NCI-H1048 (cell line): ENCODE data around the gene CEP57L1.
"Not testable (repeated sequence)": the region's sequence is repeated elsewhere in the genome, so short reads cannot be mapped to it uniquely, and the experiment has no call there.

Experiments
- DNase-seq: peaks from one replicate; lab custom pipeline; 2025; lab: John Stamatoyannopoulos, UW

The CEP57L1 gene

DNA sequence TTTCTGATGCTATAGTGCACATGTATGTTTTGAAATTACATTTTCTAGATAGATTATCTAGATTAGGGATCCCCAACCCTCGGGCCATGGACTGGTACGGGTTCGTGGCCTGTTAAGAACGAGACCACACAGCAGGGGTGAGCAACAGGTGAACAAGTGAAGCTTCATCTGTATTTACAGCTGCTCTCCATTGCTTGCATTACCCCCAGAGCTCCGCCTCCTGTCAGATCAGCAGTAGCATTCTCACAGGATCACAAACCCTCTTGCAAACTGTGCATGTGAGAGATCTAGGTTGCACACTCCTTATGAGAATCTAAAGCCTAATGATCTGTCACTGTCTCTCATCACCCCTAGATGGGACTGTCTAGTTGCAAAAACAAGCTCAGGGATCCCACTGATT lies 10.4 kb downstream of the CEP57L1 start:
- no peak for DNase-seq

DNA sequence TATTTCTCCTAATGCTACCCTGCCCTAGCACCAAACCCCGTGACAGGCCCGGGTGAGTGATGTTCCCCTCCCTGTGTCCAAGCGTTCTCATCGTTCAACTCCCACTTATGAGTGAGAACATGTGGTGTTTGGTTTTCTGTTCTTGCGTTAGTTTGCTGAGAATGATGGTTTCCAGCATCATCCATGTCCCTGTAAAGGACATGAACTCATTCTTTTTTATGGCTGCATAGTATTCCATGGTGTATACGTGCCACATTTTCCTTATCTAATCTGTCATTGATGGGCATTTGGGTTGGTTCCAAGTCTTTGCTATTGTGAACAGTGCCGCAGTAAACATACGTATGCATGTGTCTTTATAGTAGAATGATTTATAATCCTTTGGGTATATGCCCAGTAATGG lies 14.4 kb downstream of the CEP57L1 start:
- DNase-seq: not testable (repeated sequence)

DNA sequence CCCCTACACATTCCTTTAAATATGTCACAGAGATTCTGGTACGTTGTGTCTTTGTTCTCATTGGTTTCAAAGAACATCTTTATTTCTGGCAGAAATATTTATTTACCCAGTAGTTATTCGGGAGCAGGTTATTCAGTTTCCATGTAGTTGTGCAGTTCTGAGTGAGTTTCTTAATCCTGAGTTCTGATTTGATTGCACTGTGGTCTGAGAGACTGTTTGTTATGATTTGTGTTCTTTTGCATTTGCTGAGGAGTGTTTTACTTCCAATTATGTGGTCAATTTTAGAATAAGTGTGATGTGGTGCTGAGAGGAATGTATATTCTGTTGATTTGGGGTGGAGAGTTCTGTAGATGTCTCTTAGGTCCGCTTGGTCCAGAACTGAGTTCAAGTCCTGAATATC lies 17.4 kb downstream of the CEP57L1 start:
- not testable (repeated sequence) for DNase-seq

DNA sequence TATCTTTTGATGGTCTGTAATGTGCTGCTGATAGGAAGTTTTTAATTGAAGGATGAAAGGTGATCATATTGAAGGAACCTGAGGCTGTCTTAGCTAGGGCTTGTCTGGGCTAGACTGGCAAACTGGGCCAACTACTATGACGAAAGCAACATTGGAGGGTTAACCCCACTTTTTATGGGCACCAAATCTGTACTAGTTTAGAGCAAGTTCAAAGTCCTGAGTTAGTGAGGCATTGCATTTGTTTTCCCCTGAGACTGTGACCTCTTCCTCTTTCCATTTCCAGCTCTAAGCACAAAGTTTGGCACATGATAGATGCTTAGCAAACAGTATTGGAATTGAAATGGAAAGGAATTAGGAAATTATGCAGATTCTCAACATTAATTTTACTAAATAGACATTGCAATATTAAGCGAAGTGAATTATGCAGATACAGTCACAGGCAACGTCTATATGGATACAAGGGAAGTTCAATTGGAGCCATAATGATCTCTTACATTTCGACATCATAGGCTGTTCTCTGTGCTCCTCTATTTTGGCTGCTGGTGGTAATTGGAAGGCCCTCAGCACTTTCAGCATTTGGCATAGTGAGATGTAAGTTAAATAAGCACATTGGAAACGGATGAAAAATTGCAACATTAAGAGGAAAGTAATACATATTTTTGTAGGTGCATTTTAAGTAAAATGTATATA lies 22.2 kb downstream of the CEP57L1 start:
- no peak for DNase-seq

DNA sequence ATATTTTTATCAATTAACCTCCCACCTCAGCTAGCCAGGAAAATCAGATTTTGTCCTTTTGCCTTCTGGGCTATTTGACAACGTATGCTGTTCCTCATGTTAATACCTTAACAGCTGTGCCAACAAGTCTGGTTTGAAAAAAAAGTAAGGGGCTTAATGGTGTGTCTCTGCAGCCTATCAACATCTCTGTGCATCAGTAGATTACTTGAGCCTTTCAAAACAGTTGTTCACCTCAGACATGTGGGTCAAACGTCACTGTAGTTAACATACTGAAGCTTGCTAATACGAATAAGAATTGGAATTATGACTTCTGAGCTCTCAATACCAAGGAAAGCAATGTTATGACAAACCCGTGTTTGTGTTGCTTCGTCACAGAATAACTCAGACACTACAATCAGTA lies 23.0 kb downstream of the CEP57L1 start:
- DNase-seq: no peak

DNA sequence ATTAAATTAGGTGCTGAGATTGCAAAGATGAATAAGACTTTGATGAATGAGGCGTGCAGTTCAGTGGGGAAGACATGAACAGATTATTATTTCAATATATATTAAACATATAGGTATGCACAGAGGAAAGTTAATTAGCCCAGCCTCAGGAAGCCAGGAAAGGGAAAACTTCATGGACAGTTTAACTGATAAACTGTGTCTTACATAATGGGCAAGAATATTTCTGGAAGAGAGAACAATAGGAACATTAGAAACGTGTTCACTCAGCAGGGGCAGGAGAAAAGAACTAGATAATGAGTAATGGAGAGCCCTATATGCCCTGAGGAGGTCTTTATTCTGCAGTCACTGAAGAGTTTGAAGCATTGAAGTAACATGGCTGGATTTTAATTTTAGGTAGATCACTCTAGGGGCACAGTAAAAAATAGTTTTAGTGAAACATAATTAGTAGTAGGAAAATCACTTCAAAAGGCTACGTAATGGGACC lies 23.6 kb downstream of the CEP57L1 start:
- DNase-seq: no peak

DNA sequence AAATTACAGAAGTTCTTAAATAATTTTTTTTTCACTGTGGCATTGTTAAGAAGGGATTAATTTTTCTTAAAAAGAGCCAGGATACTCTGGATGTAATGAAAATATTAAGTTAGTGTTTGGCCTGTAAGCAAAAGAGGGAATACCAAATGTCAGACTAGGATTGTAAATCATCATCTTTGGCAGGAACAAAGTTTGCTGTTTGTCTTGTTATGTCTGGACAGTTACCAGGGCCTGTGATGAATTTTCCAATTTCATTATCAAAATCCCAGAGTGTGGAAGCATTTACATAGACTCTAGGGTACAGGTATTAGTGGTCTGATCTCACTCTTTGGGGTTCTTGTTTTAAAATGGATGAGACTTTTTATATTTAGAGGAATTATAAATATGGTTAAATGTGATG lies 26.1 kb downstream of the CEP57L1 start:
- no peak for DNase-seq

DNA sequence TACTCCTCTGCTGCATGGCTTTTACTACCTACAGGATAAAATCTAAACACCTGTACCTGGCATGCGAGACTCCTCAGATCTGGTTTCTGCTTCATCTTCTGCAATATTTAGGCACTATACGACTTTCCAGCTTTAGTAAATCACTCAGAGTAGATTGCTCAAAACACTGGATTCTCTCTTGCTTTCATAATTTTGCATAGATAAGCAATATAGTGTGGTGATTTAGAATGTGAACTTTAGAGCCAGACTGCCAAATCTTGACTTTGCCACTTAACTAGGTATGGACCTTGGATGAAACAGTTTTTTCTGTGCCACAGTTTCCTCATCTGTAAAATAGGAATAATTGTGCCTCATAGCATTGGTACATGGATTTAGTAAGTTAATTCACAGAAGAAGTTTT lies 28.9 kb downstream of the CEP57L1 start:
- DNase-seq: no peak

DNA sequence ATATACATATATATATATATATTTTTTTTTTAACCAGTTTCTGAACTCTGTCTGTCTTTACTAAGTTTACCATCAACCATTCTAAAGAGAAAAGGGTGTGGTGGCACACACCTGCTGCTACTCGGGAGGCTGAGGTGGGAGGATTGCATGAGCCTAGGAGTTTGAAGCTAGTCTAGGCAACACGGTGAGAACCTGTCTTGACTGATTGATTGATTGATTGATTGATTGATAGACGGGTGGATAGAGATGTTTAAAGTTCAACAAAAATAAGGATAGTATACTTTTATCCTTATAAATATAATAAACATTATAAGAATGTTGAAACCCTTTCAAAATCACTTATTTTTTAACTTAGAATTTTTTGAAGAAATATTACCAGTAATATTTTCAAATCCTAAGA lies 30.2 kb downstream of the CEP57L1 start:
- DNase-seq: no peak

DNA sequence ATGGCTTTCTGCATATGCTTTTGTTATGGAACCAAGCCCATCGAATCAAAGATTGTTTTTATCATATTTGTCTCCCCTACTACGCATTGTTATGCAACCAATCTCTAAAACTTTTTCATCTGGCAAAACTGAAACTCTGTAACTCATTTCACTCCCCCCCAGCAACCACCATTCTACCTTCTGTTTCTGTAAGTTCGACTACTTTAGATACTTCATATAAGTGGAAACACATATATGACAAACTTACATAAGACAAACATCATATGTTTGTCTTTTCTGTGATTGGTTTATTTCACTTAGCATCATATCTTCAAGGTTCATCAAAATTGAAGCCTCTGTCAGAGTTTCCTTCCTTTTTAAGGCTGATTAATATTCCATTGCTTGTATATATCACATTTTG lies 34.8 kb downstream of the CEP57L1 start:
- DNase-seq: no peak

DNA sequence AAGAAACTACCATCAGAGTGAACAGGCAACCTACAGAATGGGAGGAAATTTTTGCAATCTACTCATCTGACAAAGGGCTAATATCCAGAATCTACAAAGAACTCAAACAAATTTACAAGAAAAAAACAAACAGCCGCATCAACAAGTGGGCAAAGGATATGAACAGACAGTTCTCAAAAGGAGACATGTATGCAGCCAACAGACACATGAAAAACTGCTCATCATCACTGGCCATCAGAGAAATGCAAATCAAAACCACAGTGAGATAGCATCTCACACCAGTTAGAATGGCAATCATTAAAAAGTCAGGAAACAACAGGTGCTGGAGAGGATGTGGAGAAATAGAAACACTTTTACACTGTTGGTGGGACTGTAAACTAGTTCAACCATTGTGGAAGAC lies 40.3 kb downstream of the CEP57L1 start:
- DNase-seq: not testable (repeated sequence)

DNA sequence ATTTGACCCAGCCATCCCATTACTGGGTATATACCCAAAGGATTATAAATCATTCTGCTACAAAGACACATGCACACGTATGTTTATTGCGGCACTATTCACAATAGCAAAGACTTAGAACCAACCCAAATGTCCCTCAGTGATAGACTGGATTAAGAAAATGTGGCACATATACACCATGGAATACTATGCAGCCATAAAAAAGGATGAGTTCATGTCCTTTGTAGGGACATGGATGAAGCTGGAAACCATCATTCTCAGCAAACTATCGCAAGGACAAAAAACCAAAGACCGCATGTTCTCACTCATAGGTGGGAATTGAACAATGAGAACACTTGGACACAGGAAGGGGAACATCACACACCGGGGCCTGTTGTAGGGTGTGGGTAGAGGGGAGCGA lies 40.7 kb downstream of the CEP57L1 start:
- not testable (repeated sequence) for DNase-seq

DNA sequence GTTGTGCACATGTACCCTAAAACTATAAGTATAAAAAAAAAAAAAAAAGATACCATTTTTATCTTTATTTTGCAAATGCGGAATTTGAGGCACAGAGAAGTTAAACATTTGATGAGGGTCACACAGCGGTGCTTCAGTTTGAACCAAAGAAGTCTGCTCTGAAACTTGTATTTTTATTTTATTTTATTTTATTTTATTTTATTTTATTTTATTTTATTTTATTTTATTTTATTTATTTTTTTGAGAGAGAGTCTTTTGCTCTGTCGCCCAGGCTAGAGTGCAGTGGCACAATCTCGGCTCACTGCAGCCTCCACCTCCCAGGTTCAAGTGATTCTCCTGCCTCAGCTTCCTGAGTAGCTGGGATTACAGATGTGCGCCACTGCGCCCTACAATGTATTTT lies 41.2 kb downstream of the CEP57L1 start:
- not testable (repeated sequence) for DNase-seq

DNA sequence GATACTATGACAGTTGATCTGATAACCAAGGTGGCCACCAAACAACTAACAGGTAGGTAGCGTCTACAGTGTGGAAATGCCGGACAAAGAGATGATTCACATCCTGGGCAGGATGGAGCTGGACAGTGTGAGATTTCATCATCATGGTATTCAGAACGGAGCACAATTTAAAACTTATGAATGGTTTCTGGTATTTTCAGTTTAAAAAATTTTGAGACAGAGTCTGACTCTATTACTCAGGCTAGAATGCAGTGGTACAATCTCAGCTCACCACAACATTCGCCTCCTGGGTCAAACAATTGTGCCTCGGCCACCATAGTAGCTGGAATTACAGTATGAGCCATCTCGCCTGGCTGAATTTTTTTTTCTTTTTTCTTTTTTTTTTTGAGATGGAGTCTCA lies 43.8 kb downstream of the CEP57L1 start:
- no peak for DNase-seq

DNA sequence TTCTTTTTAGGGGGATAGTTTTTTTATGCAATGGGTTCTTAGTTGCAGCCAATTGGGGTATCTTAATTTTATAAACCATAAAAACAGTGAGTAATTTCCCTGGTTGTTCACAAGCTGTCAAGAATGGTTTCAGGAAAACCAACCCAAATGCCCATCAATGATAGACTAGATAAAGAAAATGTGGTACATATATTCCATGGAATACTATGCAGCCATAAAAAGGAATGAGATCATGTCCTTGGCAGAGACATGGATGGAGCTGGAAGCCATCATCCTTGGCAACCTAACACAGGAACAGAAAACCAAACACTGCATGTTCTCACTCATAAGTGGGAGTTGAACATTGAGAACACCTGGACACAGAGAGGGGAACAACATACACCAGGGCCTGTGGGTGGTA lies 46.8 kb downstream of the CEP57L1 start:
- DNase-seq: not testable (repeated sequence)

DNA sequence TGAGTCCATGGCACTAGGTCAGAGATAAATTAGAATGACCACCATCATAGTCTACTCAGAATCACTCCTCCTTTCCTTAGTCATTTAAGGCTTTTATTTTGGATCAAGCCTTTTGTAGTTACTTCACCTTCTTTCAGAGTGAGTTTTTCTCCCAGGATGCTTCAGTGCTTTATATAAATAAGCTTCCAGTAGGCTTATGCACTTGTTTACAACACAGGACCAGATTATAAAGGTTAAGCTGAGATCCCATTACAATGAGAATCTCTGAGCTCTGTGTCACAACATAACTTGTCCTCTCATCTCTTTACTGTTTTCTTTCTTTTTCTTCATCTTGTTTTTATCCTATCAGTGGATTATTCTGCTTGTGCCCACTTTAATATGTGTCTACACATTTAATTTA lies 47.9 kb downstream of the CEP57L1 start:
- no peak for DNase-seq

DNA sequence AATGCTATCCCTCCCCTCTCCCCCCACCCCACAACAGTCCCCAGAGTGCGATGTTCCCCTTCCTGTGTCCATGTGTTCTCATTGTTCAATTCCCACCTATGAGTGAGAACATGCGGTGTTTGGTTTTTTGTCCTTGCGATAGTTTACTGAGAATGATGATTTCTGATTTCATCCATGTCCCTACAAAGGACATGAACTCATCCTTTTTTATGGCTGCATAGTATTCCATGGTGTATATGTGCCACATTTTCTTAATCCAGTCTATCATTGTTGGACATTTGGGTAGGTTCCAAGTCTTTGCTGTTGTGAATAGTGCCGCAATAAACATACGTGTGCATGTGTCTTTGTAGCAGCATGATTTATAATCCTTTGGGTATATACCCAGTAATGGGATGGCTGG lies 52.9 kb downstream of the CEP57L1 start:
- DNase-seq: not testable (repeated sequence)

DNA sequence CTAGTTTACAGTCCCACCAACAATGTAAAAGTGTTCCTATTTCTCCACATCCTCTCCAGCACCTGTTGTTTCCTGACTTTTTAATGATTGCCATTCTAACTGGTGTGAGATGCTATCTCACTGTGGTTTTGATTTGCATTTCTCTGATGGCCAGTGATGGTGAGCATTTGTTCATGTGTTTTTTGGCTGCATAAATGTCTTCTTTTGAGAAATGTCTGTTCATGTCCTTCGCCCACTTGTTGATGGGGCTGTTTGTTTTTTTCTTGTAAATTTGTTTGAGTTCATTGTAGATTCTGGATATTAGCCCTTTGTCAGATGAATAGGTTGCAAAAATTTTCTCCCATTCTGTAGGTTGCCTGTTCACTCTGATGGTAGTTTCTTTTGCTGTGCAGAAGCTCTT lies 53.4 kb downstream of the CEP57L1 start:
- DNase-seq: not testable (repeated sequence)

DNA sequence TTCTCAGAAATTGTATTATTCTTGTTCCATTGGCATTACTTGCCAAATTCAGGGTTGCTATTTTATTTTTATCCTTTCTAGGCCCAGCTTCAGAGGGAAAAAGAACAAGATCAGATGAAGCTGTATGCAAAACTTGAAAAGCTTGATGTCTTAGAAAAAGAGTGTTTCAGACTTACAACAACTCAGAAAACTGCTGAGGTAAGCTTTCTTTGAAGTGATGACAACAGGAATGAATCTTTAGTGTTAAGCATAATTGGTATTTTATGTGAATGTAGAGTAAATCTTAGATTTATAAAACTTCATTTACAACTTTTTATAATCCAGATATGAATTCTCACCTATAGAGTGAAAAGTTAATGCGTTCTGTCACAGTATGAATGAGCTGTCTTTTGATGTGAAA lies 58.4 kb downstream of the CEP57L1 start:
- no peak for DNase-seq

DNA sequence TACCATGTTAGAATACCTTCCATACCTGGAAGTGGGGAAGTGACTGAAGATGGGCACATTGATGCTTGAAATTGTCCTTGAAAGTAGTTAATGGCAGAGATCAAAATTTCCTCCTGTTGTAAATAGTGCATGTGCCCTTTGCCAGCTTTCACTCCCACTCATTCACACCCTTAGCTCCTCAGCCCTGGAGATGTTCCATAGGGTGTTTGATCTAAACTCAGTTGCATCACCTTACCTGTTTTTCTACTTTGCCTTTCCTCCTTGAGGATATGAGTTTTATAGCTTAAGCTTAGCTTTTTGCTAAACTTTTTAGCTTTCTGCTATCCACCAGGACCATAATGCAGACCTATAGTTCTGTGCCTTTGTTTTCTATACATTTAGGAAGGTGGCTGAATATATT lies 69.0 kb downstream of the CEP57L1 start:
- DNase-seq: no peak

DNA sequence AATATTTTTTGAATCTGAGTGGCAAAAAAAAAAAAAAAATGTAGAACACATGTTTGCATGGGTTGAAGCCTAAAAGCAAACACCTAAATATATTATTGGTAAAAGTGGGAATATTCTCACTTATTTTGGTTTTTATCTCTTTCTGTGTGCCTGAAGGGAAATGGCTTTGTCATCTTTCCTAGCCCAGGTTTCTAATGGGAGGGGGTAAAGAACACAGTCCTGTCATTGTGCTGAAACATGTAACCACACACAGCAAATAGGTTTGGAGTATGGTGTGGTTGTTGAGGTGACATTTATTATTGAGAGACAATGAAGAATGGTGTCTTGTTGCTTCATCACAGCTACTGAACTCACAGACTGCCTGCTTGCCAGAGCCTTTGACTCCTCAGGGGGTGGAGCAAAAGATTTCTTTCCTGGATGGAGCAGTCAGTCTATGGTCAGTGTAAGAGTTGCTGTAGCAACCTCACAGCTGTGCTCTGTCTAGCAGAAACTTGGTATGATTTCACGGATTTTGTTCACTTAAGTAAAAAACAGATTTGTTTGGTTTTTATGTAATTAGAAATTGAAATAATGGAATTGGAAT lies 70.2 kb downstream of the CEP57L1 start:
- no peak for DNase-seq

DNA sequence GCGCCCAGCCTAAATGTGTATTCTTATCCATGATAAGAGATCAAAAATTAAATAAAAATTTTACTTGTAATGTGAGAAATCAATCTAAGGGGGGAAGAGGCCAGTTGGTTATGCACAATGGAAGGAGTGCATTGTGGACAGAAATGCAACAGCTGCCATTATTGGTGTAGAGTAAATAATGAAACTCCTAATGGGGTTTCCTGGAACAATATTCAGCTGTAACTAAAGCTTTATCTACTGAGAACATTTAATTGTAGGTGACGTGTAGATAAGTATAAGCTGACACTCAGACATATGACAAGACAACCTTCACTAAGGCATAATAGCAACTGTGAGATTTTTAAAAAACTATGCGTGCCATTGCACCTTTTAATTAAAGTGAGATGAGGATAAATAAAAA lies 71.4 kb downstream of the CEP57L1 start:
- DNase-seq: no peak

DNA sequence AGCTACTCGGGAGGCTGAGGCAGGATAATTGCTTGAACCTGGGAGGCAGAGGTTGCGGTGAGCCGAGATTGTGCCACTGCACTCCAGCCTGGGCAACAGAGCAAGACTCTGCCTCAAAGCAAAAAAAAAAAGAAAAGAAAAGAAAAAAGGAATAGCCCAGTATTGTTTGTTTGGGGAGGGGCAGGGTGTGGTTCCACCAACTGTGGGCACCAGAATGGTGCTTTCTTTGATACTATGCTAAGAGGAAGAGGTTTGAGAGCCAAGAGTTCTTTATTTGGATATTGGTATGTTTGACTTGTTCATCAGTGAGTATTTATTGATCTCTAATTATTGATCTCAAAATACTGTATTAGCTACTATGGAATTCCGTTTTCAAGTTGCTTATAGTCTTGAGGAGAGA lies 72.3 kb downstream of the CEP57L1 start:
- no peak for DNase-seq

DNA sequence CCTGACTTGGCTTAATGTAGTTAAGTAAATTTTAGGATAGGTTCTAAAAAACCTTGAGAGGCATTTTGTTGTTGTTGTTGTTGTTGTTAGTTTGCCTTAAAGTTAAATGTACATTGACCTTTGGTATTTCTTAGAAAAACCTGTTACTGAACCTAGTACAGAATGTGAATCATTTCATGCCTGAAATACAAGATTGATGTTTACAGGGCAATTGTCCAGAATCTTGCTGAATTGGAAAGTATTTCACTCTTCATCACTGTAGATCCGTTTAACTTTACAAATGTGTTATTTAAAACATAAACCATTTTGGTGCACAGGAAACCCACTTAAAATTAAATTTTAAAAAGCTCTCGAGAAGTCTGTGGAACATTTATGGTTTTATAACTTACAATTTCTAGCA lies 75.0 kb downstream of the CEP57L1 start:
- DNase-seq: no peak
